HepG2 (cell line): Measurements from ENCODE around the gene PISD. TPM values are rescaled to one million over a fixed set of nuclear protein-coding genes. Genes with fewer than 3 reads are reported as not detected.

ENCODE experiments used
- ATAC-seq: fragments of 200-7000 bp; cut with Tn5 transposase; 3 replicates; pipeline ENCODE4 v1.9.1; 2020; ENCODE audit warnings: mild to moderate bottlenecking, moderate library complexity
- BruUV-seq: library from RNA; stranded (reverse); fragments of 400-500 nt; replicated peaks from 2 replicates; lab custom pipeline; 2021; lab: Mats Ljungman, UMichigan
- CTCF ChIA-PET: fragments of 300-600 bp; formaldehyde crosslinking; extraction: SDS; loops from one replicate; lab custom pipeline; 2021; ENCODE audit warnings: low total read pairs, inconsistent platforms, low intra/inter-chr PET ratio; lab: Yijun Ruan, JAX
- POLR2A ChIA-PET: fragments of 350-600 bp; sonication (Branson Sonifier 250); formaldehyde crosslinking; loops from one replicate; lab custom pipeline; 2020; ENCODE audit warnings: antibody characterized with exemption, inconsistent platforms; lab: Yijun Ruan, JAX
- DNase-seq: peaks from one replicate; pipeline ENCODE4 v3.0.0-alpha.2; 2015; ENCODE audit warnings: low spot score
- FAIRE-seq: peaks from 3 replicates; lab custom pipeline; 2011; peaks lifted over from hg19 to GRCh38; lab: Jason Lieb, UNC
- H2AFZ ChIP-seq: one replicate; pipeline ENCODE4 v1.6.1; 2011; ENCODE audit warnings: low read length, inconsistent platforms
- H3K27ac ChIP-seq: fragments of 300-600 bp; 3 replicates; pipeline ENCODE4 v1.8.0; 2011; ENCODE audit warnings: mixed run types, mild to moderate bottlenecking, mixed read lengths, low read length, inconsistent platforms; ENCODE audit not compliant: insufficient read depth; ENCODE audit errors: extremely low read length
- H3K27me3 ChIP-seq, 2 experiments: fragments of 200-600 bp in 1 of 2; 2 replicates in 1 of 2; 3 replicates in 1 of 2; pipeline versions ENCODE4 v1.6.0 to v1.8.0; 2011; ENCODE audit warnings: low read length in 2 of 2, mild to moderate bottlenecking in 2 of 2, moderate library complexity in 2 of 2, inconsistent platforms in 1 of 2; ENCODE audit not compliant: insufficient read depth in 2 of 2, control insufficient read depth in 1 of 2
- H3K36me3 ChIP-seq, 2 experiments: fragments of 200-600 bp in 1 of 2; replicated peaks in 1 of 2; 2 replicates in 1 of 2; 3 replicates in 1 of 2; pipeline versions ENCODE4 v1.5.1 to v1.8.0; 2011; ENCODE audit warnings: low read length in 2 of 2, inconsistent platforms in 1 of 2; ENCODE audit not compliant: insufficient read depth in 2 of 2, control insufficient read depth in 1 of 2
- H3K4me1 ChIP-seq: 2 replicates; pipeline ENCODE4 v1.5.1; 2012; ENCODE audit warnings: low read length, inconsistent platforms; ENCODE audit not compliant: insufficient read depth
- H3K4me2 ChIP-seq: 2 replicates; pipeline ENCODE4 v1.6.0; 2011; ENCODE audit warnings: low read depth, low read length, inconsistent platforms
- H3K4me3 ChIP-seq, 3 experiments: fragments of 200-600 bp in 1 of 3; sonication (generic), shearing (Covaris generic) in 1 of 3; replicated peaks in 1 of 3; 2 replicates each; pipeline ENCODE4 v1.5.1; 2011 to 2016; ENCODE audit warnings: low read length in 3 of 3, inconsistent platforms in 2 of 3, low read depth in 2 of 3, mild to moderate bottlenecking in 2 of 3, control low read depth in 1 of 3, mixed read lengths in 1 of 3; ENCODE audit not compliant: insufficient read depth in 1 of 3
- H3K79me2 ChIP-seq: one replicate; pipeline ENCODE4 v1.6.1; 2011; ENCODE audit warnings: low read length, inconsistent platforms; ENCODE audit not compliant: insufficient read depth
- H3K9ac ChIP-seq: 2 replicates; pipeline ENCODE4 v1.6.0; 2011; ENCODE audit warnings: mild to moderate bottlenecking, low read depth, low read length, inconsistent platforms; ENCODE audit not compliant: insufficient read depth
- H3K9me3 ChIP-seq: 2 replicates; pipeline ENCODE4 v1.5.1; 2012; ENCODE audit warnings: mild to moderate bottlenecking, low read length
- H4K20me1 ChIP-seq: 2 replicates; pipeline ENCODE4 v1.6.0; 2011; ENCODE audit warnings: inconsistent platforms, mild to moderate bottlenecking, low read length, moderate library complexity; ENCODE audit not compliant: insufficient read depth
- NCOA2 ChIP-seq: sonication (generic); formaldehyde crosslinking; IDR thresholded peaks from 2 replicates; pipeline ENCODE4 v1.8.0; 2022; ENCODE audit warnings: inconsistent platforms
- NONO ChIP-seq, 2 experiments: fragments of 450-650 bp in 1 of 2; sonication (generic) in 1 of 2; formaldehyde crosslinking in 1 of 2; IDR thresholded peaks in 1 of 2; conservative IDR thresholded peaks in 1 of 2; 2 replicates each; pipeline versions ENCODE4 v1.6.1 to v1.8.0; 2017 to 2022; ENCODE audit warnings: mild to moderate bottlenecking in 1 of 2, missing genetic modification reagents in 1 of 2, moderate library complexity in 1 of 2
- RBAK ChIP-seq: sonication (generic); formaldehyde crosslinking; IDR thresholded peaks from 2 replicates; pipeline ENCODE4 v1.5.1; 2020; ENCODE audit warnings: mild to moderate bottlenecking, missing genetic modification reagents
- SAP130 ChIP-seq: IDR thresholded peaks from 2 replicates; pipeline ENCODE4 v1.6.1; 2016; ENCODE audit warnings: low read depth
- ZNF12 ChIP-seq: sonication (generic); formaldehyde crosslinking; IDR thresholded peaks from 2 replicates; pipeline ENCODE4 v1.5.0; 2020; ENCODE audit warnings: missing genetic modification reagents
- ZNF496 ChIP-seq: sonication (generic); formaldehyde crosslinking; IDR thresholded peaks from 2 replicates; pipeline ENCODE4 v1.8.1; 2023; ENCODE audit warnings: mild to moderate bottlenecking, moderate library complexity, missing genetic modification reagents; ENCODE audit not compliant: insufficient replicate concordance
- ZNF761 ChIP-seq: sonication (generic); formaldehyde crosslinking; conservative IDR thresholded peaks from 2 replicates; pipeline ENCODE4 v1.4.0; 2020; ENCODE audit warnings: mild to moderate bottlenecking, missing genetic modification reagents
- WGBS: methylation state at CpG from one replicate; pipeline ENCODE4 v1.1.6; 2017; ENCODE audit warnings: low lambda C conversion rate; 5-methylcytosine and 5-hydroxymethylcytosine counted together
- in situ Hi-C: cut with HindIII; loops from 2 replicates; pipeline ENCODE4 v1.10.0; 2017; ENCODE audit warnings: low pct_unique_long_range_greater_than_20kb; ENCODE audit not compliant: extremely low pct_ligation_motif_present
- intact Hi-C: fragments of 100-400 bp; cut with micrococcal nuclease; formaldehyde crosslinking; loops from one replicate; pipeline ENCODE4 v1.10.0; 2022; ENCODE audit not compliant: unreplicated experiment
- polyA plus RNA-seq, 8 experiments: library from polyadenylated mRNA; depleted of rRNA in 3 of 8; stranded (reverse) in 7 of 8; unstranded in 1 of 8; fragments of >200 nt; fragmentation: Illumina TruSeq in 4 of 8; extraction: Trizol in 4 of 8; gene quantifications; 2 replicates each; pipeline versions ENCODE4 v1.2.1 to v1.2.3, GENCODE V29; 2011 to 2016; ENCODE audit warnings: low read depth in 4 of 8, missing spikeins in 1 of 8, mixed read lengths in 1 of 8; ENCODE audit not compliant: insufficient read depth in 1 of 8
- total RNA-seq, 5 experiments: library from RNA; depleted of rRNA; stranded (reverse); fragments of >200 nt; fragmentation: Illumina TruSeq; extraction: Trizol; gene quantifications; 2 replicates each; pipeline ENCODE4 v1.2.3, GENCODE V29; 2016; ENCODE audit warnings: low read depth in 1 of 5

The PISD gene
- total and polyA plus RNA-seq, 2 of the 13 experiments (the other 11 are each of a cell fraction or from before 2014, with no cell fraction given), result 30.1 to 47.7 TPM

DNA sequence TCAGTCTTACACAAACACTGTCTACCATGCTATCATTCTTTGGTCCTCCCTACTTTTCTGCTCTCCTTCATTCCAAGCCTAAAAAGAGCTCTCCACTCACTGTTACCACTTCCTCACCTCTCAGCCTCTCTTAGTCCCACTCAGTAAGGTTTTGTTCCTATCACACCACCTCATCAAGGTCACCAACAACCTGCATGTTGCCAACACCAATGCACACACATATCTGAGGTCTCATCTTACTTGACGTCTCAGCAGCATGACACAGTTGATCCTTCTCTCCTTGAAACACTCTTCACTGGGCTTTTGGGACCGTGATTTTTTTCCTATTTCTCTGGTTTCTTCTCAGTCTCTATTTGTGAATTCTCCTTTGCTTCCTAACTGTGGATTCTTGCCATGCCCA is 8.1 kb downstream of the PISD start (continued):
- TF ChIP-seq ZNF12 (CRISPR knock-in tag) (no peak), NCOA2 (no peak), RBAK (CRISPR knock-in tag) (no peak)
- TF ChIP-seq, all 625 proteins: peak for 0

- in situ Hi-C loops (loop anchor here (25.0 kb wide), 1 partner anchor 434 kb away; no protein-coding TSS in a partner anchor), intact Hi-C loops (no loop called here)
- Histone ChIP-seq H3K79me2 (peaks cover 73% of the 10 kb centered on the region), H3K36me3 (peaks cover 3 to 18% of the 10 kb centered on the region in 2 experiments), H3K27ac (no peak overlapping the region), H3K9me3 (no peaks in the 10 kb centered on the region), H2AFZ (no peak overlapping the region), H3K4me2 (no peak overlapping the region), H3K4me1 (peaks cover 26% of the 10 kb centered on the region), H4K20me1 (peaks cover 26% of the 10 kb centered on the region), H3K4me3 (no peak overlapping the region), H3K27me3 (no peaks in the 10 kb centered on the region), H3K9ac (no peak overlapping the region)
- BruUV-seq, result no TSS peak
- no peak for ATAC-seq
- no peak for TF ChIP-seq NONO (IDR thresholded peaks at IDR 0.05)
- TF ChIP-seq NONO (CRISPR knock-in tag; conservative IDR thresholded peaks at IDR 0.05), result no peak
- TF ChIP-seq ZNF496, result no peak
- TF ChIP-seq SAP130, result peak; percentile 25; the same call in 1 of the 2 replicates
- no peak for TF ChIP-seq ZNF761 (CRISPR knock-in tag)
- FAIRE-seq, result no peak
- WGBS, result 92% methylated on average over 9 of the region's 9 CpGs
- DNase-seq, result peak; percentile 22
- POLR2A ChIA-PET, result interaction anchor here (2.0 kb wide), 1 partner anchor 9 kb away, joined by 5 read pairs; the partner anchor contains the start of gene PISD
- CTCF ChIA-PET, result no interaction called here
Observed at GRCh38 chr22:31652911-31653684, 8.9 kb downstream of the PISD start.
